ENCODE measurements around the gene TRIO.
"Not testable (repeated sequence)": the region's sequence is repeated elsewhere in the genome, so short reads cannot be mapped to it uniquely, and the experiment has no call there.

TRIO gene

DNA sequence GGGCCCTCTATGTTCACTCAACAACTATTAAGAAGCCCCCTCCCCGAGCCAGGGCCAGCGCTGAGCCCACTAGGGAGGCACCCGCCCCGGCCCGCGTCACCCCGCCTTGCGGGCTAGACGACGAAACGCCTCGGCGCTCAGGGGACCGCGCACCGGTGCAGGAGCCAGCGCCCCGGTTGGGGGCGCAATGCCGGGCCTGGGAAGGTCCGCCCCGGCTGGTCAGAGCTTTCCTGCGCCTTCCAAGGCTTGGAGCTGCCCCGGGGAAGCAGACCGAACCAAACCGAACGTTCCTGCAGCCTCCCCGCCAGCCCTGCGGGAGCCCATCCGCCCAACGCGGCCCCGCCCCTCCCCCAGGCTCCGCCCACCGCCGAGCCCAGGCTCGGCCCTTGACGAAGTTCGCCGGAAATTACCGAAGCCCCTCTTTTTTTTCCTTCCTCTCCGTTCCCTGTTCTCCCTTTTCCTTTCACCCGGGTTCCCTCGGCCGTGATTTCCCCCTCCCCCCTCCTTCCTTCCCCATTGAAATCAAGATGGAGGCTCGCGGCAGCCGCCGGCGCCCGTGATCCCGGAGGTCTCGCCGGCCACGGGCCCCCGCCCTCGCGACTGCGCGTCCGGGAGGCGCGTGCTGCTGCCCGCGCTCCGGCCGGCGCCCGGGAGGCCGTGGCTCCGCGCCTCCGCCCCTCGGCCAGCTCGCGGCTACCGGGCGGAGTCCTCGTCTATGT is at the start of gene TRIO:
Gene TRIO (plus strand): TSS at position 516 of the 719 bp plus-strand sequence. CDS start 384 bp downstream, outside the sequence.
- Histone ChIP-seq H3K4me3 (ENCODE audit: low read length) (peak within 1 kb of the TSS; percentile 94), H3K9ac (ENCODE audit: low read length) (peak within 1 kb of the TSS; percentile 88), H3K36me3 (ENCODE audit: control insufficient read depth, insufficient read depth, low read length) (no peaks in the 10 kb centered on the region), H3K27me3 (ENCODE audit: control insufficient read depth, insufficient read depth, low read length) (no peaks in the 10 kb centered on the region), H3K27ac (ENCODE audit: low read depth, low read length) (peak within 1 kb of the TSS; percentile 93), H3K4me1 (ENCODE audit: control insufficient read depth, insufficient read depth, low read length) (peaks cover 18% of the 10 kb centered on the region)

DNA sequence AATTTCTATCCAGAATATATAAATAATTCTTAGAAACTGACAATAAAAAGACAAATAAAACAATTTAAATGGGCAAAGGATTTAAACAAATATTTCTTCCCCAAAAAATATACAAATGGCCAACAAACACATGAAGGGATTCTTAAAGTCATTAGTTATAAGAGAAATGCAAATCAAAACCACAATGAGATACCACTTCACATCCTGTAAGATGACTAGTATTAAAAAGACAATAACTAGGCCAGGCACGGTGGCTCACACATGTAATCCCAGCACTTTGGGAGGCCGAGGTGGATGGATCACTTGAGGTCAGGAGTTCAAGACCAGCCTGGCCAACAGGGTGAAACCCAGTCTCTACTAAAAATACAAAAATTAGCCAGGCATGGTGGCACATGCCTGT is 45.8 kb upstream of the TRIO start:
- not testable (repeated sequence) for H3K4me3 ChIP-seq (ENCODE audit: low read length); H3K9ac ChIP-seq (ENCODE audit: low read length); H3K36me3 ChIP-seq (ENCODE audit: control insufficient read depth, insufficient read depth, low read length); H3K4me1 ChIP-seq (ENCODE audit: control insufficient read depth, insufficient read depth, low read length); H3K27me3 ChIP-seq (ENCODE audit: control insufficient read depth, insufficient read depth, low read length); H3K27ac ChIP-seq (ENCODE audit: low read depth, low read length)

DNA sequence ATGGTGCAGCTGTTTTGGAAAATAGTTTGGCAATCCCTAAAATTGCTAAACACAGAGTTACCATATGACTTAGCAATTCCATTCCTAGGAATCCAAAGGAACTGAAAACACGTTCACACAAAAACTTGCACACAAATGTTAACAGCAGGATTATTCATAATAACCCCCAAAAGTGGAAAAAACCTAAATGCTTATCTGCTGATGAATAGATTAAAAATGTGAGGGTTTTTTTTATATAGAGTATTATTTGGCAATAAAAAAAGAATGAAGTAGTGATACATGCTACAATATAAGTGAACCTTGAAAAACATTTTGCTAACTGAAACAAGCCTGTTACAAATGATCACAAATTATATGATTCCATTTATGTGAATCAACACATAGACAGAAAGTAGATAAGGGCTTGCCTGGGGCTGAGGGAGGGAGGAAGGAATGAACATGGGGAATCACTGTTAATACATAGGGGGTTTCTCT is 45.1 kb upstream of the TRIO start:
- no peak overlapping the region for H3K9ac ChIP-seq (ENCODE audit: low read length)
- no peak overlapping the region for H3K27ac ChIP-seq (ENCODE audit: low read depth, low read length)
- H3K4me3 ChIP-seq (ENCODE audit: low read length) = no peak overlapping the region
- H3K27me3 ChIP-seq (ENCODE audit: control insufficient read depth, insufficient read depth, low read length) = no peaks in the 10 kb centered on the region
- no peaks in the 10 kb centered on the region for H3K4me1 ChIP-seq (ENCODE audit: control insufficient read depth, insufficient read depth, low read length)
- H3K36me3 ChIP-seq (ENCODE audit: control insufficient read depth, insufficient read depth, low read length) = no peaks in the 10 kb centered on the region

DNA sequence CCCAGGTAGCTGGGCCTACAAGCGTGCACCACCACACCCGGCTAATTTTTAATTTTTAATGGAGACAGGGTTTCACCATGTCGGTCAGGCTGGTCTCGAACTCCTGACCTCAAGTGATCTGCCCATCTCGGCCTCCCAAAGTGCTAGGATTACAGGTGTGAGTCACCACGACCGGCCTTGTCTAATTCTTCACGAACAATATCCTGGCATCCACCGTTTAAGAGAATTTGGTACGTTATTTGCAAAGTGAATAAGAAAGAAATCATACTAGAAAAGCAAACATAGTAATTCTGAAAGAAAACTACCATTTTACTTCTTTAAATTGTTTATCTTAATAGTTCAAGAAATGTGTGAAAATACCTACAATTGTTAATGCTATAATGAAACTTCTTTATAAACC is 42.9 kb upstream of the TRIO start:
- Histone ChIP-seq H3K9ac (ENCODE audit: low read length) (no peak overlapping the region), H3K4me1 (ENCODE audit: control insufficient read depth, insufficient read depth, low read length) (no peaks in the 10 kb centered on the region), H3K27me3 (ENCODE audit: control insufficient read depth, insufficient read depth, low read length) (no peaks in the 10 kb centered on the region), H3K27ac (ENCODE audit: low read depth, low read length) (no peak overlapping the region), H3K4me3 (ENCODE audit: low read length) (no peak overlapping the region), H3K36me3 (ENCODE audit: control insufficient read depth, insufficient read depth, low read length) (no peaks in the 10 kb centered on the region)

- no peaks in the 10 kb centered on the region for H3K36me3 ChIP-seq (ENCODE audit: control insufficient read depth, insufficient read depth, low read length)
- H3K27me3 ChIP-seq (ENCODE audit: control insufficient read depth, insufficient read depth, low read length) = no peaks in the 10 kb centered on the region
- H3K4me3 ChIP-seq (ENCODE audit: low read length) = no peak overlapping the region
- H3K27ac ChIP-seq (ENCODE audit: low read depth, low read length) = no peak overlapping the region
- peaks cover 3% of the 10 kb centered on the region for H3K4me1 ChIP-seq (ENCODE audit: control insufficient read depth, insufficient read depth, low read length)
- H3K9ac ChIP-seq (ENCODE audit: low read length) = no peak overlapping the region
Measured at GRCh38 chr5:14101922-14102321, 41.2 kb upstream of the TRIO start.

- Histone ChIP-seq H3K9ac (ENCODE audit: low read length) (no peak overlapping the region), H3K4me1 (ENCODE audit: control insufficient read depth, insufficient read depth, low read length) (peaks cover 3% of the 10 kb centered on the region), H3K27me3 (ENCODE audit: control insufficient read depth, insufficient read depth, low read length) (no peaks in the 10 kb centered on the region), H3K27ac (ENCODE audit: low read depth, low read length) (no peak overlapping the region), H3K4me3 (ENCODE audit: low read length) (no peak overlapping the region), H3K36me3 (ENCODE audit: control insufficient read depth, insufficient read depth, low read length) (no peaks in the 10 kb centered on the region)
Measured at GRCh38 chr5:14102666-14103065, 40.5 kb upstream of the TRIO start.

- Histone ChIP-seq H3K4me1 (ENCODE audit: control insufficient read depth, insufficient read depth, low read length) (peaks cover 6% of the 10 kb centered on the region), H3K27me3 (ENCODE audit: control insufficient read depth, insufficient read depth, low read length) (no peaks in the 10 kb centered on the region), H3K27ac (ENCODE audit: low read depth, low read length) (no peak overlapping the region), H3K4me3 (ENCODE audit: low read length) (no peak overlapping the region), H3K9ac (ENCODE audit: low read length) (no peak overlapping the region), H3K36me3 (ENCODE audit: control insufficient read depth, insufficient read depth, low read length) (no peaks in the 10 kb centered on the region)
Measured at GRCh38 chr5:14105718-14106410, 37.3 kb upstream of the TRIO start.

DNA sequence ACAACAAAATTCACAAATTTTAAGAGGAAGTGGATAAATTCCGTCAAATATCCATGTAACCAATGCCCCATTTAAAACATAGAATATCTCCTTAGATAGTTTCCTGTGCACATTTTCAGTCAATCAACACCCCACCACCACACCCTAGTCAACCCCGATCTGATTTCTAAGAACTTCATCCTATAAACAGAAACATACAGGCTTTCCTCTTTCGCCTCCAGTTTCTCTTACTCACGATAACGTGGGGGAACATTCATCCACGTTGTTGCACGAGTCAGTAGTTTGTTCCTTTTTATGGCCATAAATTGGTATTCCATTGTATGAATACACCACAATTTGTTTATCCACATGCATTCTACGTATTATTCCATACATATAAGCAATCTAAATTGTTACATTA is 35.6 kb upstream of the TRIO start:
- Histone ChIP-seq H3K36me3 (ENCODE audit: control insufficient read depth, insufficient read depth, low read length) (no peaks in the 10 kb centered on the region), H3K9ac (ENCODE audit: low read length) (no peak overlapping the region), H3K27me3 (ENCODE audit: control insufficient read depth, insufficient read depth, low read length) (no peaks in the 10 kb centered on the region), H3K4me1 (ENCODE audit: control insufficient read depth, insufficient read depth, low read length) (peaks cover 6% of the 10 kb centered on the region), H3K27ac (ENCODE audit: low read depth, low read length) (no peak overlapping the region), H3K4me3 (ENCODE audit: low read length) (no peak overlapping the region)

- Histone ChIP-seq H3K4me3 (ENCODE audit: low read length) (peak overlapping the region; percentile 26), H3K36me3 (ENCODE audit: control insufficient read depth, insufficient read depth, low read length) (no peaks in the 10 kb centered on the region), H3K27me3 (ENCODE audit: control insufficient read depth, insufficient read depth, low read length) (no peaks in the 10 kb centered on the region), H3K9ac (ENCODE audit: low read length) (no peak overlapping the region), H3K4me1 (ENCODE audit: control insufficient read depth, insufficient read depth, low read length) (peaks cover 6% of the 10 kb centered on the region), H3K27ac (ENCODE audit: low read depth, low read length) (no peak overlapping the region)
Measured at GRCh38 chr5:14108170-14108996, 34.8 kb upstream of the TRIO start.

DNA sequence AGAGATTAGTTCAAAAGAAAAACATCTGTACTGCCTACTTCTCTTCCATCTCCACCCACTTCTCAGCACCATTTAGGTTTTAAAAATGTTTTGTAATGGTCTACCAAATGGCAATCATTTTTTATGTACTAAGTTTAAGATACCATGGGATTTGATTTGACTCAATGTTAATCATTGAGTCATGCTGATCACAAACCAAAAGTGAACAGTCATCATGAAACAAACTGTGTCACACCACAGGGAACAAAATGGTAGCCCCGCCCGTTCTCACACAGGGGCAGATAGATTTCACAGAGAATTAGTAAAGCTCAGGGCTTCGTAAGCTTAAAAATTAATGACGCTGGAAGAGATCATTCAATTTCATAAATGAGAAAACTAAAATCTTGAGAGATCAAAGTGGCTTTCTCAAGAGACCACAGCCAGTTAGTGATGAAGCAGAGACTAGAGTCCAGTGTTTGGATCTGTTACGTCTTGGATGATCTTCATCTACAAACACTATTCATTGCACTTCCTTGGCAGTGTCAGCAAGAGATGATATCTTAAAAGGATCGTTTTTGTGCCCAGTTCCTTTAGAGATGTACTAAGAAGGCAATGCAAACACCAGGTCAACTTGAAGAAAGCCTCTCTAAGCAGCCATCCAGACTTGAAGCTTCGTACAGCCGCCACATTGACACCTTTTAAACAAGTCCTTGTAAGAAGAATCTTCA is 33.9 kb upstream of the TRIO start:
- H3K27ac ChIP-seq (ENCODE audit: low read depth, low read length) = no peak overlapping the region
- no peak overlapping the region for H3K9ac ChIP-seq (ENCODE audit: low read length)
- H3K4me3 ChIP-seq (ENCODE audit: low read length) = no peak overlapping the region
- no peaks in the 10 kb centered on the region for H3K36me3 ChIP-seq (ENCODE audit: control insufficient read depth, insufficient read depth, low read length)
- peaks cover 6% of the 10 kb centered on the region for H3K4me1 ChIP-seq (ENCODE audit: control insufficient read depth, insufficient read depth, low read length)
- no peaks in the 10 kb centered on the region for H3K27me3 ChIP-seq (ENCODE audit: control insufficient read depth, insufficient read depth, low read length)

- Histone ChIP-seq H3K4me3 (ENCODE audit: low read length) (no peak overlapping the region), H3K4me1 (ENCODE audit: control insufficient read depth, insufficient read depth, low read length) (peaks cover 6% of the 10 kb centered on the region), H3K36me3 (ENCODE audit: control insufficient read depth, insufficient read depth, low read length) (no peaks in the 10 kb centered on the region), H3K27ac (ENCODE audit: low read depth, low read length) (no peak overlapping the region), H3K27me3 (ENCODE audit: control insufficient read depth, insufficient read depth, low read length) (no peaks in the 10 kb centered on the region), H3K9ac (ENCODE audit: low read length) (no peak overlapping the region)
Measured at GRCh38 chr5:14109771-14110170, 33.4 kb upstream of the TRIO start.

DNA sequence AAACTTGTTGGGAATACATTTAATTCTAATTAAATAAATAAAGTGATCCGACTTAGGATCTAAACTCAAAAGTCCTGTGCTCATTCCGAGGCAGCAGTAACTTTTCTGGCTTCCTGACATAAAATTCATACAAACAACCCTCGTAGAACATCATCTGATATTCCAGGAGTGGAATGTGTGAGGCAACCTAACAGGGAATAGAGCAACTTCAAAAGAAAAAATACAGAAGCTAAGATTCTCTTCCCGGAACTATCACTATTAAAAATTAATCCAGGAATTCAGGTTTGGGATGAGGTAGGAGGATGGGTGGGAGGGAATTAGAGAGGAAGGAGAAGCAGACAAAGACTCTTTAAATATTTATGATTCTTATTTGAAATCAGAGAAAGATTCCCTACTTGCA is 32.9 kb upstream of the TRIO start:
- peaks cover 6% of the 10 kb centered on the region for H3K4me1 ChIP-seq (ENCODE audit: control insufficient read depth, insufficient read depth, low read length)
- no peaks in the 10 kb centered on the region for H3K36me3 ChIP-seq (ENCODE audit: control insufficient read depth, insufficient read depth, low read length)
- H3K27ac ChIP-seq (ENCODE audit: low read depth, low read length) = no peak overlapping the region
- H3K27me3 ChIP-seq (ENCODE audit: control insufficient read depth, insufficient read depth, low read length) = no peaks in the 10 kb centered on the region
- no peak overlapping the region for H3K9ac ChIP-seq (ENCODE audit: low read length)
- no peak overlapping the region for H3K4me3 ChIP-seq (ENCODE audit: low read length)

Data from rectal smooth muscle tissue (tissue), 1 donor.